Neutrophil (primary cell): ENCODE data around the gene SLC30A1.

Experiments
- H3K27ac ChIP-seq: fragments of 200-600 bp; sonication (generic); 2 replicates; pipeline ENCODE4 v1.5.1; 2016; ENCODE audit warnings: mild to moderate bottlenecking, moderate library complexity
- H3K27me3 ChIP-seq: fragments of 200-600 bp; sonication (generic); 2 replicates; pipeline ENCODE4 v1.6.0; 2016; ENCODE audit warnings: mild to moderate bottlenecking
- H3K36me3 ChIP-seq: fragments of 200-600 bp; sonication (generic); 2 replicates; pipeline ENCODE4 v1.5.1; 2017
- H3K4me1 ChIP-seq, 2 experiments: fragments of 200-600 bp in 1 of 2; sonication (generic) in 1 of 2; 1 replicate in 1 of 2; 2 replicates in 1 of 2; pipeline versions ENCODE4 v1.5.1 to v1.6.1; 2013 to 2016; ENCODE audit warnings: low read depth in 1 of 2, low read length in 1 of 2, mild to moderate bottlenecking in 1 of 2, moderate library complexity in 1 of 2; ENCODE audit not compliant: control insufficient read depth in 1 of 2, insufficient read depth in 1 of 2
- H3K4me3 ChIP-seq, 2 experiments: fragments of 200-600 bp in 1 of 2; sonication (generic) in 1 of 2; 1 replicate in 1 of 2; 2 replicates in 1 of 2; pipeline ENCODE4 v1.5.1; 2013 to 2016; ENCODE audit warnings: low read depth in 1 of 2, low read length in 1 of 2, mild to moderate bottlenecking in 1 of 2, moderate library complexity in 1 of 2
- H3K9me3 ChIP-seq: fragments of 200-600 bp; sonication (generic); 2 replicates; pipeline ENCODE4 v1.5.1; 2016
- TF ChIP-seq, protein P1 (sequence below): fragments of 200-600 bp; sonication (generic); IDR thresholded peaks from 2 replicates; pipeline ENCODE4 v1.5.1; 2016; ENCODE audit warnings: antibody characterized with exemption

The SLC30A1 gene

DNA sequence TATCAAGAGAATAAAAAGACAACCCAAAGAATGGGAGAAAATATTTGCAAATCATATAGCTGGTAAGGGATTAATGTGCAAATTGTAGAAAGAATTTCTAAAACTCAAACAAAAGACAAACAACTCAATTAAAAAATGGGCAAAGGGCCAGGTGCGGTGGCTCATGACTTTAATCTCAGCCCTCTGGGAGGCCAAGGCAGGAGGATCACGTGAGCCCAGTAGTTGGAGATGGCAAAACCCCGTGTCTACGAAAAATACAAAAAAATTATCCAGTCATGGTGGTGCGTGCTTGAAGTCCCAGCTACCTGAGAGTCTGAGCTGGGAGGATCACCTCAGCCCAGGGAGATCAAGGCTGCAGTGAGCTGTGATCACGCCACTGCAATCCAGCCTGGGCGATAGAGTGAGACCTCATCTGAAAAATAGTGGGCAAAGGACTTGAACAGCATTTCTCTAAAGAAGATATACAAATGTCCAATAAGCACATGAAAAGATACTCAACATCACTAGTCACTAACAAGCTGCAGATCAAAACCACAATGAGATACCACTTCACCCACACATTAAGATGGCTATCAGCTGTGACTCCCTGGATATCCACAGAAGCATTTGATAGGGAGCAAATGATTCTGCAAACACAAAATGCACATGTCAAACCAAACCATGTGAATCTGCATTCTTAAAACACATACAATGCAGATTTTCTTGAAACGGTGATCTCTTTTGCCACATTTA lies 20.9 kb downstream of the SLC30A1 start:
- Histone ChIP-seq H3K4me1 (no peaks in the 10 kb centered on the region), H3K9me3 (no peaks in the 10 kb centered on the region), H3K36me3 (no peaks in the 10 kb centered on the region), H3K27ac (no peak overlapping the region), H3K4me3 (no peak overlapping the region), H3K27me3 (peaks cover 7% of the 10 kb centered on the region)
- TF ChIP-seq, protein P1, sequence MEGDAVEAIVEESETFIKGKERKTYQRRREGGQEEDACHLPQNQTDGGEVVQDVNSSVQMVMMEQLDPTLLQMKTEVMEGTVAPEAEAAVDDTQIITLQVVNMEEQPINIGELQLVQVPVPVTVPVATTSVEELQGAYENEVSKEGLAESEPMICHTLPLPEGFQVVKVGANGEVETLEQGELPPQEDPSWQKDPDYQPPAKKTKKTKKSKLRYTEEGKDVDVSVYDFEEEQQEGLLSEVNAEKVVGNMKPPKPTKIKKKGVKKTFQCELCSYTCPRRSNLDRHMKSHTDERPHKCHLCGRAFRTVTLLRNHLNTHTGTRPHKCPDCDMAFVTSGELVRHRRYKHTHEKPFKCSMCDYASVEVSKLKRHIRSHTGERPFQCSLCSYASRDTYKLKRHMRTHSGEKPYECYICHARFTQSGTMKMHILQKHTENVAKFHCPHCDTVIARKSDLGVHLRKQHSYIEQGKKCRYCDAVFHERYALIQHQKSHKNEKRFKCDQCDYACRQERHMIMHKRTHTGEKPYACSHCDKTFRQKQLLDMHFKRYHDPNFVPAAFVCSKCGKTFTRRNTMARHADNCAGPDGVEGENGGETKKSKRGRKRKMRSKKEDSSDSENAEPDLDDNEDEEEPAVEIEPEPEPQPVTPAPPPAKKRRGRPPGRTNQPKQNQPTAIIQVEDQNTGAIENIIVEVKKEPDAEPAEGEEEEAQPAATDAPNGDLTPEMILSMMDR, result no peak

DNA sequence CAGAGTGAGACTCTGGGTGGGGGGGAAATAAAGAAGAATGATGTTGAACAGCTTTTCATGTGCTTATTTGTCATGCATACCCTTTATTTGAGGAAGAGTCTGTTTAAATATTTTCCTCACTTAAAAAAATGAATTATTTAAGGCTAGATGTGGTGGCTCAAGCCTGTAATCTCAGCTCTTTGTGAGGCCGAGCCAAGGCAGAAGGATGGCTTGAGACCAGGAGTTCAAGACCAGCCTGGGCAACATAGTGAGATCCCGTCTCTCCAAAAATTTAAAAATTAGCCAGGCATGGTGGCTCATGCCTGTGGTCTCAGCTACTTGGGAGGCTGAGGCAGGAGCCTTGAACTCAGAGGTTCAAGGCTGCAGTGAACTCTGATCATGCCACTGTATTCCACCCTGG lies 25.4 kb downstream of the SLC30A1 start:
- peaks cover 3 to 6% of the 10 kb centered on the region in 2 experiments for H3K4me1 ChIP-seq
- H3K27me3 ChIP-seq, result peaks cover 16% of the 10 kb centered on the region
- no peaks in the 10 kb centered on the region for H3K36me3 ChIP-seq
- no peak overlapping the region for H3K27ac ChIP-seq
- TF ChIP-seq, protein P1, result no peak
- no peak overlapping the region for H3K4me3 ChIP-seq
- H3K9me3 ChIP-seq, result no peaks in the 10 kb centered on the region

DNA sequence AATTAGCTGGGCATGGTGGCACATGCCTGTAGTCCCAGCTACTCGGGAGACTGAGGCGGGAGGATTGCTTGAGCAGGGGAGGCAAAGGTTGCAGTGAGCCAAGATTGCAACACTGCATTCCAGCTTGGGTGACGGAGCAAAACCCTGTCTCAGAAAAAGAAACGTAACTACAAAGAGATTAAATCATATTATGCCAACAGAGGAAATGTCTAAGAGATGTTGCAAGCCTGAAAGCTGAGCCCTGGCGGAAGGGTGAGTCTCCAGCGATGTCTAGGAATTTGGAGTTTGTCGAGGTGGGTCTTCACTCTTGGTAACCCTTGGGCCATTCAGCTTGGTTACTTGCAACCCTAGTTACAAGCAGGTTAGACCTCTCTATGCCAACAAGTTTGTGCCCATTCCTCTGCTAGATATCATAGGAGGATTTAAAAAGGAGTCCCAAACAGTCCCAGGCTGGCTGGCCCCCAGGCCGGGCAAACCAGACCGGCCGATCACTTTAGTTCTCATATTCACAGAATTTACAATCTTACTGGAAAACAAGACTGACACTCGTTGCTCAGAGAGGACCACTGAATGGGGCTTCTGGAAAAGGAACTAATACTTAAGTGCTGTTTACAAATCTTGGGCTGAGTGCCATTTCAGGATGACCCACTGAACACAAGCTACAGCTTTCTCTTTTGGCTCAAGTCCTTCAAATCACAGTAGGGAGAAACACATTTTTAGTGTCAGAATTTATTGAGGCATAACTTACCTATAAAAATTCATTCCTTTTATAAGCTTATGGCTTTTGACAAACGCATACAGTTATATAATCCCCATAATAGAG lies 27.1 kb downstream of the SLC30A1 start:
- TF ChIP-seq, protein P1, result no peak
- no peaks in the 10 kb centered on the region for H3K9me3 ChIP-seq
- no peak overlapping the region for H3K4me3 ChIP-seq
- no peaks in the 10 kb centered on the region for H3K36me3 ChIP-seq
- no peak overlapping the region for H3K27ac ChIP-seq
- peaks cover 16% of the 10 kb centered on the region for H3K27me3 ChIP-seq
- peaks cover 3 to 6% of the 10 kb centered on the region in 2 experiments for H3K4me1 ChIP-seq

DNA sequence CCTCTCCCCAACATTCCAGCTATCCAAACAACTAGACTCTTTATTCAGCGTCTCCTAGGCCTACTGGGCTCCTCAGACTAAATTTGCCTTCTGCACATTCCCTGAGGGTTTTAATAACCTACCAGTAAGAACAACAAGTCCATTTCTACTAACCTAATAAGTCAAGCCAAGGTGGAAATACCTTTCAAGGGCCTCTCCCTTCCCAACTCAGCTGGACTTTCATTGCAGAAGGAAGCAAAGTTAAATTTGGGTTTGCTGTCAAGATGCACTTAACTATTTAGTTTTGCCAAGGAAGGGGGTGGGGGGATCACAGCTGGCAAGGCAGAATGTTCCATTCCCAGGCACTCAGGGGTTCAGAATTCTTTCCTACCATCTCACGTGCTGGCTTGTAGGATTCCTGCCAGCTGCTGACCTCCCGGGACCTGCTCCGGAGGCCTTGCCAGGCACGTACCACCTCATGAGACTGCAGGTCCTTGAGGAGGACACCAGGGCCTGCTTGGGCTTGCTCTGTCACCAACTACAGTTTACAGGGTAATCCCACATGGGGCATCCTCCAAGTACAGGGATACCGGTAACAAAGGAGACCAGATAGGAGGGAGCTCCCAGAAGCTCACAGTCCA lies 29.8 kb downstream of the SLC30A1 start:
- Histone ChIP-seq H3K4me3 (no peak overlapping the region), H3K27me3 (peaks cover 16% of the 10 kb centered on the region), H3K4me1 (peaks cover 3 to 6% of the 10 kb centered on the region in 2 experiments), H3K9me3 (no peaks in the 10 kb centered on the region), H3K36me3 (no peaks in the 10 kb centered on the region), H3K27ac (no peak overlapping the region)
- TF ChIP-seq, protein P1, result no peak

DNA sequence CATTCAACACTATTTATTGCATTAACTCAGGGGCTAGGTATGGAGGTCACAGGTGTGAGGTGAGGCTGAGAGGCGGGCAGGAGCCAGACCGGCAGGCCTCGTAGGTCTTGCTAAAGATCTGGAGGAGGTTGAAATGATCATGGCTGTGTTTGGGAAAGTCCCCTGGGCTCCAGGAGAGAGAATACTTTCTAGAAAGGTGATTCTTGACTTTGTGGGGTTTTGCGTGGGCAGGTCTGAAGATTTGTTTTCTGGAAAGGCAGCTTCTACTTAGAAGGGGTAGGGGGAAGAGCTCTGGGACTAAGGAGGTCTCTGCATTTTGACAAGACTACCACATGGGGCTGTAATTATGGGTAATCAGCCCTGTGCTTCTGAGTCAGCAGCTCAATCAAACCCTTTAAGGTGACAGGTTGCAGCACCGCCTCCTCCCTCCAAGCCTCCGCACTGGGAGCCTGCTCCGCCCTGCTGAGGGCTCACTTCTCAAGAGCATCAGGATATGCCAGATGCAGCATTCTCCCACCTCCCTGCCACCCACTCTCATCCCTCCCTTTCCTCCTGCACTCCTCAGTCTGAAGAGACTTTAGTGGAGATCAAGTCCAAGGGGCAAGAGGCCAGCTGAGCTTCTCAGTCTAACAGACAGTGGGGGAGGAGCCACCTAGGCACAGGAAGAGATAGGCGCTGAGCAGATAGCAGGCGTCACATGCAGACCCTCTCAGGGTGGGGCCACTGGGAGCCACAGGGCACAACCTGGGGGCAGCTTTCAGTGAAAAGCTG lies 30.5 kb downstream of the SLC30A1 start:
- H3K36me3 ChIP-seq, result no peaks in the 10 kb centered on the region
- peaks cover 14% of the 10 kb centered on the region for H3K27me3 ChIP-seq
- no peak overlapping the region for H3K4me3 ChIP-seq
- TF ChIP-seq, protein P1, result no peak
- H3K9me3 ChIP-seq, result no peaks in the 10 kb centered on the region
- no peak overlapping the region for H3K27ac ChIP-seq
- peaks cover 3 to 6% of the 10 kb centered on the region in 2 experiments for H3K4me1 ChIP-seq
